Measurements from ENCODE around the gene VGLL2.

Gene VGLL2

DNA sequence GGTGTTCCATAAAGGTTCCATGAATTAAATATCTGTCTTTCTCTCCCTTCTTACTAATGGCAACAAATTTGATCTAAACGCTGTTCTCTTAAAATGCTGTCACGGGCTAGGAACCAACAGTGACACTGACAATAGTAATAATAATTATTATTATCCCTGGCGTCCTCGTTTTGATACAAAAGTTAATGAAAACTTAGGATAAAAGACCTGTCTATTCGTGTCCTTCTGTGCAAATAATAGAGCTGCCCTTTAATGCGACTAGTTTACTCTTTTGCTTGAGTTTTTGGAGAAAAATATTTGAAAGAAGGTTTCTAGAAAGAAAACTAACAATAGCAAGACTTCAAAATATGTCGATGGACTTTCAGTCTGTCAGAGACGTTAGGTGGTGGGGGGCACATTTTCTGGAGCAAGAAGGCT is 4.3 kb downstream of the VGLL2 start:
- DNase-seq = no peak

DNA sequence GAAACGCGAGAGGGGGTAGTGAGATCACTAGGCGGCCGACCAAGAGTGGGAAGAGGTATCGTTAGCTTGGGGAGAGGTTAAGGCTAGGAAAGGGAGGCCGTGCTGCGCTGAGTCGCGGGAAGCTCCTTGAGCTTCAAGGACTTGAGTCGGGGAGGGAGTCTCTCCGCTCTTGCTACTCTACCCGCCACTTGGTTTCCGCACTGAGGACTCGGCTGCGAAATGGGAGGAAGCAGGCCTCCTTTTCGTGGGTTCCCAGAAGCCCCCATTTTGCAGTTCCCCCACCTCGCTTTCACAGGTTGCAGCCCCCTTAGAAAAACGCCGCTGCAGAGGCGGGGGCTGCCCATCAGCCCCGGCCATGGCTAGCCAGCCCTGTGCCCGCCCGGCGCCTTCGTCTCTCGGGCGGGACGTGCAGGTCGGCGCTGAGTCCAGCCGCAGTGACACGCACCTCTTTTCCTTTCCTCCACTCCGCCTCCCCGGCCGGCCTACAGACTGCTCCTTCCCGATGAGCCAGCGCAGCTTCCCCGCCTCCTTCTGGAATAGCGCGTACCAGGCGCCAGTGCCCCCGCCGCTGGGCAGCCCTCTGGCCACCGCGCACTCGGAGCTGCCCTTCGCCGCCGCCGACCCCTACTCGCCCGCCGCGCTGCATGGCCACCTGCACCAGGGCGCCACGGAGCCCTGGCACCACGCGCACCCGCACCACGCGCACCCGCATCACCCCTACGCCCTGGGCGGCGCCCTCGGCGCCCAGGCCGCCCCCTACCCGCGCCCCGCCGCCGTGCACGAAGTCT is 4.9 kb downstream of the VGLL2 start:
- DNase-seq = no peak

DNA sequence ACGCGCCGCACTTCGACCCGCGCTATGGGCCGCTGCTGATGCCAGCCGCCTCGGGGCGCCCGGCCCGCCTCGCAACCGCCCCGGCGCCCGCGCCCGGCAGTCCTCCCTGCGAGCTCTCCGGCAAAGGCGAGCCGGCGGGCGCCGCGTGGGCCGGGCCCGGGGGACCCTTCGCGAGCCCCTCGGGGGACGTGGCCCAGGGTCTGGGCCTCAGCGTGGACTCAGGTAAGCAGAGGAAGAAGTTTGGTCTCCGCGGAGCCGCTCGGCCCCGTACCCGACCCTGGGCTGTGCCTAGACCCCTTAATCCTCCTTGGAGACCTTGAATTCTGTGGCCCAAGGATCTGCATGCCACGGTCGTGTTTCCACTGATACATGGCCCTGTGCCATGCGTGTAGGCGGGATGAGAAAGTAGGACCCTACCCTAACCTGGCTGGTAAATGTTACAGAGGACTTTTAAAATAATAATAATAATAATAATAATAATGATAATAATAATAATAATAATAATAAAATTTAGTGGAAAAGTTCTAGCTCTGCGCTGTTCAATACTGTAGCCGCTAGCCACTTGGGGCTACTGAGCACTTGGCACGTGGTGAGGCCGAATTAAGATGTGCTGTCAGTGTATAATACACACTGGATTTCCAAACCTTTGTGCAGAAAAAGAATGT is 5.6 kb downstream of the VGLL2 start:
- no peak for DNase-seq

DNA sequence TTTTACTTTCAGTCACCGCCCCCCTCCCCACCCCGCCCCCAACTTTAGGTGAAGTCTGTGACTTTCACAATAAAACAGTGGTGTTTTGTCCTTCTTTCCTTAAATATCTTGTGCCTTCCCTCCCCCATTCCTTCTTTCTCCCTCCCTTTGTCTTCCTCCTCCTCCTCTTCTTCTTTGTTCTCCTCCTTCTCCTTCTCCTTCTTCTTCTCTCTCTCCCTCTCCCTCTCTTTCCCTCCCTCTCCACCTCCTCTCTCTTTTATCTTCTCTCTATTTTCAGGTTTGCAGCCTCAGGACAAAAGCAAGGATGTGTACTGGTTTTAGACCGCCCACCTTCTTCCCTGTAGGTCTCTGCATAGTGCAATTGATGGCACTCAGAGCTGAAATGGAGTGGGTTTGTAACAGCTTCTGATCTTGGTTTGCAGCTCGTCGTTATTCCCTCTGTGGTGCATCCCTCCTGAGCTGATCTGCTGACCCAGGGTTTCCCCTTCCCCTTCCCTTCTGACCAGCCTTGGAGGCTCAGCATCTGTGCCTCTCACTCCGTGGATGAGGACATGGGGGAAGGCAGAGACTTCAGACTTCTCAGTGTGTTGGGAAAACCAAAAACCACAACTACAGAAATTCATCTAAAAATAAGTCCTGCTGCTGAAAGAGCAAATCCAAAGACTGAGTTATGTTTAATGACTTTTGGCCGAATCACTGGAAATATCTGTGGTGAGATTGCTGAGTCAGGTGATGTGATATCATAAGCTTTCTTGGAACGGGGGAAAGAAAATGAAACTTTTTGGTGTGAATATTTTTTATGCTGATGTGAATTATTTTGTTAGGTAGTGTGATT is 6.9 kb downstream of the VGLL2 start:
- no peak for DNase-seq

DNA sequence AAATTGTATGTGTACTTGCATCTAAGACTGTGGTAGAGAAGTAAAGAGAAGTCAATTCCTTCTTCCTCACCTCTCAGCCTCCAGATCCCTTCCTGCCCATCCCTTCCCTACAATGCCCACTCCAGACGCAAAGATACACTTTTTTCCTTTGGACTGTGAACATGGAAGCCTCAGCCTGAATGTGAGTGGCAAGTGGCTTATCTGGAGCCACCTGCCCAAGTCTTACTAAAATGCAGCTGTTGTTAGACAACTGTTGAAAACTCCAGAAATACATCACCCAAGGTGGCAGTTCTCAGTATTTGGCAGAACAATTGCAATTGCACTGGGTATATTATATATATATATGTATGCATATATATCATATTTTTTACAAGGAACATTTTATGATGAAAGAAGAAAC is 7.5 kb downstream of the VGLL2 start:
- DNase-seq = no peak

DNA sequence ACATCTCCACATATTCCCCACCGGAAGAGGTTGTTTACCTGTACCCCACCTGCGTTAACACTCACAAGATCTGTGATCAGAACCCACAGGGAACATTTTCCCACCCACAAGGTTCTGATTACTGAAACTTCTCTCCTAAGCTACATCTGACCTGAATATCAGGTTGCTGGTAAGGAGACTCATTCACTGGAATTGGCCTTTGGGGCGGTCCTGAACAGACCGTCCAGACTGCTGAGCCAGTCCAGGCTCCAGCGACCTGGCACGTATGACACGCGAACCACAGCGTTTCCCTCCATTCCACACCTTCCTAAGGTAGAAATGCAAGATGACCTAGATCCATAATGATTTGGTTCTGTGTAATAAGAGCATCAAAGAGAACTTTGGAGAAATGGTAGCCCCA is 9.8 kb downstream of the VGLL2 start:
- no peak for DNase-seq

DNA sequence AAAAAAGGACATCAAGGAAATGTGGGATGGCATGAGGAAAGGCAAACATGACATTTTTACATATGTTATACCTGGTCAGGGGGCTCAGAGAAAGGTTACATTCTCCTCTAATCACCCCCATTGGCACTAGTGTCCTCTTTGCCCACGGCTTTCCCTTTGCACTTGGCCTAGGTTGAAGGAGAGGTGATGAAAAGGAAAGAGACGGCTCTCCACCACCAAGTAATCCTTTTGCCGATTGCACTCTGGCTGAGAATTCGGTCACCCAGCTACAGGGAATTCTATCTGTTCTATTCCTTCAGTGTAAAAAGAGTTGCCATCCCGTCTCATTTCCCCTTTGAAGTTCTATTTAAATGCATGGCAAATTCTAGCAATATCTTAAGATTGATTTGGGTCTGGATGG is 10.4 kb downstream of the VGLL2 start:
- DNase-seq = no peak

DNA sequence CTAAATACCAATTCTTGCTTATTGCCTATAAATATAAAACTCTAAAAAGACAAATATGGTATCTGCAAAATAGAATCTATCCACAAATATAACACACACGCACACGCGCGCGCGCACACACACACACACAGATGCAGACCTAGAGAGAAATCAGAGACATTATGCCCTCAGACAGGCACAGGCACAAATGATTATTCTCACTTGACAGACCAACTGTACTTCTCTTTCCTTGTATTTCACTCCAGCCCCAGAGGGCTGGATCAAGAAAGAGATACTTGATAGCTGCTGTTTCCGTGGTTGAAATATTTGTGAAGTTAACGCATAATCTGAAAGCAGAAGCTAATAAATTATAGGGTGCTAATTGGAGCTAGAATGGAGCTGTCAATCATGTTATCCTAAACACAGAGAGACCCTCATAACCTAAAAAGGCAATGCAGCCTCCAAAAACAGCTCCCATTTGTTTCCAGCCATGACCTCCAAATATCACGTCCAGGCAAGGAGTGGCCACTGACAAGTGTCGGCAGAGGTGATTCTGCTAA is 11.5 kb downstream of the VGLL2 start:
- DNase-seq = no peak

DNA sequence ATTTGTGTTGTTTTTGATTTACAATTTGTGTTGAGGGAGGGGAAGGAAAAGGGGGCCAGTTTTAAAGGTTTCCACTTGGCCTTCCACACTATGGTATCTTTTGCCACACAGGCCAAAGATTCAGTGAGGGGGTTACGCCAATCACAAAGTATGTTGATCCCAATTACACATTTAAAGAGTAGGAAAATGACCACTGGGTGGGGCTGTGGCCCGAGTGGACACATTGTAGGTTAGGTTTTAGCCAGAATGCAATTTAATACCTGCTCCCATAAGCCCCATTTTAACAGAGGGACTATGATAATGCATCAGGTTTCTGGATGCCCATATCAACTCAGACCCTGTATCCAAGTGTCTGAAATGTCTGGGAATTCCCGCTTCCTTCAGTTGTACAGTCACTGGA is 15.6 kb downstream of the VGLL2 start:
- no peak for DNase-seq

DNA sequence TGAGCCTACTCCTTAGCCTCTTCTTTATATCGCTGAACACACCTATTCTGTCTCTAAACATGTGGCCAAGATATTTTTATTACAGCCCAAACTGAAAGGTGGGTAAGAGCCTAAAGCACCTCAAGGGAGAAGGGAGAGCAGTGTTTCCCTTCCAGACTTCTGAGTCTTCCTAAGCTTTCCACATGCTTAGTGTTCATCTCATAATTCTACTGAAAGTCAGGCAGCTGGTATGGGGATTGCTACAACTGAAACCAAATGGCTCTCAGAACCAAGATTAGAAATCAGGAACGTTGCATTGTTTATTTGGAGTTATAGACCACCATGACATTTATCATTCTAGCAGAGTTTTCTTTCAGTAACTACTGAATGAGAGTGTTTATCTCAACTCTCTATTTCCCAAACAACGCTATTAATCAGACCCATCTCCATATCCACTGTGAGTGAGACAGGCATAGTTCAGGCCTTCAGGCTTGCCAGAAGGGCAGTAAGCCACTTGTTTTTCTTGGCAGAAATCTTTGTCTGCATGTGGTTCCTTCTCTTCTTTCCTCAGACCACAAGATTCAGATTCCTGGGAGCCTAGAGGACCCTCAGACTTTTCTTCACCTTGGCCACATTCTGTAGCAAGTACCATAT is 22.8 kb downstream of the VGLL2 start:
- no peak for DNase-seq

DNA sequence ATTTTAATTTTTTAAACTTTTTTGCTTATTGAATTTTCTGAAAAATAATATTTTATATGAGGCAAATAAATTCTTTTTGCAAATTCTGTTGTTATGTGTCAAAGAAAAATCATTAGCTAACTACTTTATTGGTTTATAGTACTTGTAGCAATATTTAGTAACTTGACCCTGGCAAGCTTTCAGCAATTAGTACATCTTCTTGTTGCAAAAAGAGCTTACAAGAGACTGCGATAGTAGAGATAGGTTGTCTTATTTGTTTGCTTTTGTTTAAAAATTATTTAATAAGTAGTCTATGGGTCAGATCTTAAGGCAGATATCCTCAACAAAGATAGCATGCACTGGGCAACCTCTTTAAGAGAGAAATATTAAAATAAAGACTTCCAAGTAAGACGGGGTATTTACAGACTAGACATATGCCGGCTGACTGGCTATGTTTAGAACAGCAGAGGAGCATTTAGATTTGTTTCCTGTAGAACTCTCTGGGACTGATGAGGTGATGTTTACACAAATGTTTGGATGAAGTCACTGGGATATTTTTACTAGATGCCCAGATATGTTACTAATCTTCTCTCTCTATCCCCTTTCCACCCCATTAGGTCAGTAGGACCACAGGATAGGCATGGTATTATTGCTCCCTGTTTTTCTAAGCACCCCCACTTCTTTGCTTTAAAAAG is 25.0 kb downstream of the VGLL2 start:
- no peak for DNase-seq

DNA sequence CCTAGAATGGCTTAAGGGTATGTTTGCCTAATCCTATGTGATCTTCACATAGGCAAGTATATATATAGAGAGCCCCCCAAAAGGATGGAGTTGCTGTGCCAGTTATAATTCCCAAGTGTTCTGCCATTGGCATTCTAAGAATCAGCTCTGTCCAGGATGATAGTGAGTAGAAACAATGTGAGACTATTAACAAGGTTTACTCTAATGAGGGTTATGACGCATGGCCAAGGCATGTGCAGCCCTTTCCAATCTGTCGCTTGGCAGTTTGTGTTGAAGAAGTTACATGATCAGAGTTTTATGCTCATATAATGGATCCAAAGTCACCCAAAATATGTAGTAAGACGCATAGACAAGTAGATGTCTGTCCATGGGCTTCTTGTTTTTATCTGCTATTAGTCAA is 33.6 kb downstream of the VGLL2 start:
- DNase-seq = no peak

DNA sequence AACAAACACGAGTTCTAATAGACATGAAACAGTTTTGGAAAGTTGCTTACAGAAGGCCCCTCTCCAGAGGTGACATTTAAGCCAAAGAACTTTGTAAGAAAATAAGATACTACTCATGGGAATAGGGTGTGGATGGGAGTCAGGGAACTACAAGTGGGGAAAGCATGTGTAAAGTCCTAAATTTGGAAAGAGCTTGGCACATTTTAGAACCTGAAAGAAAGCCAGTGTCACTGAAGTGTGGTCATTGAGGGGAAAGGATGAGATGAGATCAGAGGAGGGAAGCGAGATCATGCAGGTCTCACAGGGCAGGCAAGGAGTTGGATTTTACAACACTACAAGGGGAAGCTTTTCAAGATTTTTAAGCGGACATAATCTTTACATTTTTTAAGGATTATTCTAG is 38.0 kb downstream of the VGLL2 start:
- no peak for DNase-seq

DNA sequence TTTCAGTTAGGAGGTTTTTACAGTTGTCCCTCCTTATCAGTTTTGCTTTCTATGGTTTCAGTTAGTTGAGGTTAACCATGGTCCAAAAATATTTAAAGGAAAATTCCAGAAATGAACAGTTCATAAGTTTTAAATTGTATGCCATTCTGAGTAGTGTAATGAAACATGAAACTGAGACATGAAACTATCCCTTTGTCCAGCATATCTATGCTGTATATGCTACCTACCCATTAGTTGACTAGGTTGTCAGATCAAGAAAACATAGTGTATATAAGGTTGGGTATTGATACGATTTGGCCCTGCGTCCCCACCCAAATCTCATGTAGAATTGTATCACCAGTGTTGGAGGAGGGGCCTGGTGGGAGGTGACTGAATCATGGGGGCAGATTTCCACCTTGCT is 39.1 kb downstream of the VGLL2 start:
- no peak for DNase-seq

DNA sequence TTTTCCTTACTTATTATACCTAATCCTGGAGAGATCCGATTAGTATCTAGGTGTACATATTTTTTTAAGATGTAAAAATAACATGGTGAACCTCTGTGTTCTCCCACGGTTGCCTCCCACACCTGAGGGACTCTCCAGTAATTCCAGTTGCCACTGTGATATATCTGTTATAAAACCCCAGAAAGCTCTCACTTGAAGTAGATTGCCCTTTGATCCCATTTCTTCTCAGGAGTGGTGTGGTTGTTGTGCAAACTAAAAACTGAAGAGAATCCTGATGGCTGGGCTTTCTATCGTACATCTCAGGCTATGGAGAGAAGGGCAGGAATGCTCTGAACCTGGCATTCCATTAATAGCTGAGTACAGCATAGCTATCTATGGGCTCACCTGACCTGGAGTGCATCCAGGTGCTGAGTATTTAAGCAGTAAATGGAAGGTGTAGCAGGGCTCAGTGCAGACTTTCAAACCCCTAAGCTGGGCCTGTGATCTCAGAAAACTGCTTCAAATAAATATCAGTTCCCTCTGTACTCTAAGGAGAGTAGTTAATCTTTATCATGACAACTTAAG is 41.0 kb downstream of the VGLL2 start:
- DNase-seq = no peak

DNA sequence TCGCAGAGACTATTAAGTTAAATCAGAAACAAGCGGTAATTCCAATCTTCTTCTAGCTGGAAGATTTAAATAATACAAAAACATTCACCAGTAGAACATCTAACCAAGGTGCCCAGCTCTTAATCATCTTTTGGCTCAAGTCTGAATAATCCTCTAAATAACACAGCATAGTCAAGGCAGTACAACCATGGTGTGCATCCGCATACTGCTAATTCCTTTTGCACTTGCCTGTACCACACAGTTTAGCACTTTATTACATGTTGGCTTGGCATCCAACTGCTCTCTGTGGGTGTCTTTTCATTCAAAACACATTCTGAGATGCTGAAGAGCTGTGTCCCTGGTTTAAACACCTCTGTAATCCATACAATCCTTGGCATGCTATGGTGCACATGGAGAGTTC is 42.3 kb downstream of the VGLL2 start:
- DNase-seq = no peak

DNA sequence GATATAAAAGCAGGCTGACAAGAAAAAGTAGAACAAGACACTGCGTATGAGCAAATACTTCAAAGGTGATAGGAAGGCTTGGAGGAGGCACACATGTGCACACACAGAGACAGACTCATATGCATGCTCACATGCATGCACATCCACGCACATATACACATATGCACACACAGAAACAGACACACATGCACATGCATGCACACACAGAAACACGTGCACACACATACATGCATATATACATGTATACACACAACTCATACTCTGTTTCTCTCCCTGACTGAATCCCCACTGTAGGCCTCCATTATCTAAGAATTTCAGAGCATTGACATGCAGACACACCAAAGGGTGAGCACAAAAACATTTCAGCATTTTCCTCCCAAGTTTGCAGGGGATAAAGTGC is 43.7 kb downstream of the VGLL2 start:
- no peak for DNase-seq

DNA sequence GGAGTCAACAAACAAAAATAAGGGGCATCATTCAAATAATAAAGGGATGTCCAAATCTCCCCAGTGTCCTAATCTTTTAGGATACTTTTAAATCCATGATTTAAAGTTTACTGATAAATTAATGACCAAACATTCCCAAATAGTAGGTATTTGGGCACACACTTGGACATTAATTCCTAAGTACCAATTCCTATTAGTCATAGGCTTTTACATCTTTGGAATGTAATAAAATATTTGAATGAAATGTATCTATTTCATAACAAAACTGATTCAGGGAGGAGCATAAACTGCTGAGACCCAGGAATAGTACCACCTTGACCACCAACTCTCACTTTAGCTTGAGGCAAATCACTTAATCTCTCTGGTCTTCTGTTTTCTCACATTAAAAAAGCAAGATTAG is 44.3 kb downstream of the VGLL2 start:
- DNase-seq = no peak

DNA sequence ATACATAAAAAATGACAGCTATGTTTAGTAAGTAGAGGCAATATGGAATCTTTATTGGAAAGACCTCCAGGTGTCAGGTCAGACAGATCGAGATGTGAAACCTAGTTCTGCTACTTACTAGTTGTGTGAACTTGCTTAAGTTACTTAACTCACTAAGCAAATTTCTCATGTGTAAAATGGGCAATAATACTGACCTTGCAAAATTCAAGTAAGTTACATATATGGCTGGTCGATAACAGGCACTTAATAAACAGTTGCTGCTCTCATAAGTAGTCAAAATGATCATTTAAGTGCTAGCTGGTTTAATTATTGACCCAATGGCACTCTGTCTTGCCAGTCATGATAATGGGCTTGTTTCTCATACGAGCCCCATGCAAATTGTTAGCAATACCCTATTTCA is 46.0 kb downstream of the VGLL2 start:
- DNase-seq = no peak

DNA sequence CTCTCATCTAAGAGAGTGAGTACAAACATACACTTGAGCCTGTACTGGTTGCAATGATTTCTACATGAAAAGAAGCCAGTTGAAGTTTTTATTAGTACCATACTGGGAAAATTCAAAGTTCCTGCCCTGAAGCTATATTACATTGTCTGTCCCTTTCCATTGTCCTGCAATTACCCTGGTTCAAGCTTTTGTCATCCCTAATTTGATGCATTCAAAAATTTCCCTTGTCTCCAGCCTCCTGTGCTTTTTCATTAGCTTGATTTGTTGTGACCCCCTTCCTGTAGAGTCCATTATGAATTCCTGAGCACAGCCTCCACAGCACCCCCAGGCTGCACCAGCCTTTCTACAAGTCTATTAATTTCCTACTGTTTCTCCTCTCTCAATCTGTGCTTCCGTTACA is 46.4 kb downstream of the VGLL2 start:
- DNase-seq = no peak

DNA sequence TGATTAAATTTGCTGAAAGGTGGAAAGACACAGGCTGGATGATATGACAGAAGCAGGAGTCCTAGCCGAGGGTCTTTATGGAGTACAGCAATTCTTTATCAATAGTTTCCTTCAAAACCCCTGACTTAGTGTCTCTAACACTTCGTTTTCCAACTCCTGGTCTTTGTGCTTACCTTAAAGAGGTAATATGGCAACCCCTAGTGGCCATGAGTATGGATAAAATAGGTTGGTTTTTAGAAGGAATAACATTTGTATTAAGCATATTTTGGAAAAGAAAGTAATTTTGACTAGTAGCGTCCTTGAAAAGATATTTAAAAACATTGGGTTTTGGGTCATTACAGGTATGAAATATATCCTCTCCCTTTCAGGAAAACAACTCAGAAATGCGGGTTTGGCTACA is 51.9 kb downstream of the VGLL2 start:
- no peak for DNase-seq
